ENCODE data around the gene TRABD2B. TPM values are rescaled to one million over a fixed set of nuclear protein-coding genes. Genes with fewer than 3 reads are reported as not detected.

TRABD2B gene
- total and polyA plus RNA-seq, 2 experiments from 2014 or later: 1.6 to 2.0 TPM

DNA sequence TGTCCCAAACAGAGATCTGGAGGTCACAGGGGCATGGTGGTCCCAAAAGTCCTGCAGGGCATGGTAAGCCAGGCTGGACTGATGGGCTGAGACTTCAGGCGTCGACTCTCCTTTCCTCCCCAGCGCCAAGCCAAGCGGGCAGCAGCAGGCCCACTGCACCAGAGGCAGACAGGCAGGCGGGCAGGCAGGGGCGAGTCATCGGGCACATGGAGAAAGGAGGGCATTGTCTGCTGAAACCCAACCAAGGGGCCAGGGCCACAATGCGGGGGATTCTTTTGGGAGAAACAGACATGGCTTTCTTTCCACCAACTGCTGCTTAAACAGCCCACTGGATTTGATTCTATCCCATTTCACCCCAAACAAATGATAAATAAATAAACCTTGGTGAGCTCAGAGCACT lies 46.2 kb downstream of the TRABD2B start:
- peaks cover 6% of the 10 kb centered on the region; the same call in 1 of the 2 replicates for H3K27me3 ChIP-seq (ENCODE audit: insufficient read depth)
- H2AFZ ChIP-seq: no peak overlapping the region
- H4K20me1 ChIP-seq (replicated peaks; ENCODE audit: insufficient read depth): peaks cover 11% of the 10 kb centered on the region
- H3K9me3 Mint-ChIP-seq: peaks cover 13% of the 10 kb centered on the region
- ATAC-seq: no peak
- TF ChIP-seq POLR2AphosphoS5 (IDR thresholded peaks at IDR 0.05; ENCODE audit: low read depth) (no peak), EZH2 (IDR thresholded peaks at IDR 0.05; ENCODE audit: low read depth, unreplicated experiment) (no peak), CREB1 (CRISPR knock-in tag; IDR thresholded peaks at IDR 0.05; ENCODE audit: low read depth) (no peak), JUNB (IDR thresholded peaks at IDR 0.05; ENCODE audit: unreplicated experiment) (no peak), STAT1 (IDR thresholded peaks at IDR 0.05; ENCODE audit: unreplicated experiment) (no peak), ZNF114 (CRISPR knock-in tag; IDR thresholded peaks at IDR 0.05) (no peak), EZH2phosphoT487 (IDR thresholded peaks at IDR 0.05; ENCODE audit: unreplicated experiment) (no peak), ZNF331 (CRISPR knock-in tag; IDR thresholded peaks at IDR 0.05; ENCODE audit: low read depth) (no peak), NANOG (IDR thresholded peaks at IDR 0.05; ENCODE audit: borderline replicate concordance) (no peak)
- TF ChIP-seq, protein P1, sequence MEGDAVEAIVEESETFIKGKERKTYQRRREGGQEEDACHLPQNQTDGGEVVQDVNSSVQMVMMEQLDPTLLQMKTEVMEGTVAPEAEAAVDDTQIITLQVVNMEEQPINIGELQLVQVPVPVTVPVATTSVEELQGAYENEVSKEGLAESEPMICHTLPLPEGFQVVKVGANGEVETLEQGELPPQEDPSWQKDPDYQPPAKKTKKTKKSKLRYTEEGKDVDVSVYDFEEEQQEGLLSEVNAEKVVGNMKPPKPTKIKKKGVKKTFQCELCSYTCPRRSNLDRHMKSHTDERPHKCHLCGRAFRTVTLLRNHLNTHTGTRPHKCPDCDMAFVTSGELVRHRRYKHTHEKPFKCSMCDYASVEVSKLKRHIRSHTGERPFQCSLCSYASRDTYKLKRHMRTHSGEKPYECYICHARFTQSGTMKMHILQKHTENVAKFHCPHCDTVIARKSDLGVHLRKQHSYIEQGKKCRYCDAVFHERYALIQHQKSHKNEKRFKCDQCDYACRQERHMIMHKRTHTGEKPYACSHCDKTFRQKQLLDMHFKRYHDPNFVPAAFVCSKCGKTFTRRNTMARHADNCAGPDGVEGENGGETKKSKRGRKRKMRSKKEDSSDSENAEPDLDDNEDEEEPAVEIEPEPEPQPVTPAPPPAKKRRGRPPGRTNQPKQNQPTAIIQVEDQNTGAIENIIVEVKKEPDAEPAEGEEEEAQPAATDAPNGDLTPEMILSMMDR (conservative IDR thresholded peaks at IDR 0.05; ENCODE audit: low read depth in 2 of 2): no peak
- TF ChIP-seq, protein P2, sequence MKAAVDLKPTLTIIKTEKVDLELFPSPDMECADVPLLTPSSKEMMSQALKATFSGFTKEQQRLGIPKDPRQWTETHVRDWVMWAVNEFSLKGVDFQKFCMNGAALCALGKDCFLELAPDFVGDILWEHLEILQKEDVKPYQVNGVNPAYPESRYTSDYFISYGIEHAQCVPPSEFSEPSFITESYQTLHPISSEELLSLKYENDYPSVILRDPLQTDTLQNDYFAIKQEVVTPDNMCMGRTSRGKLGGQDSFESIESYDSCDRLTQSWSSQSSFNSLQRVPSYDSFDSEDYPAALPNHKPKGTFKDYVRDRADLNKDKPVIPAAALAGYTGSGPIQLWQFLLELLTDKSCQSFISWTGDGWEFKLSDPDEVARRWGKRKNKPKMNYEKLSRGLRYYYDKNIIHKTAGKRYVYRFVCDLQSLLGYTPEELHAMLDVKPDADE (IDR thresholded peaks at IDR 0.05): no peak
- TF ChIP-seq, protein P3, sequence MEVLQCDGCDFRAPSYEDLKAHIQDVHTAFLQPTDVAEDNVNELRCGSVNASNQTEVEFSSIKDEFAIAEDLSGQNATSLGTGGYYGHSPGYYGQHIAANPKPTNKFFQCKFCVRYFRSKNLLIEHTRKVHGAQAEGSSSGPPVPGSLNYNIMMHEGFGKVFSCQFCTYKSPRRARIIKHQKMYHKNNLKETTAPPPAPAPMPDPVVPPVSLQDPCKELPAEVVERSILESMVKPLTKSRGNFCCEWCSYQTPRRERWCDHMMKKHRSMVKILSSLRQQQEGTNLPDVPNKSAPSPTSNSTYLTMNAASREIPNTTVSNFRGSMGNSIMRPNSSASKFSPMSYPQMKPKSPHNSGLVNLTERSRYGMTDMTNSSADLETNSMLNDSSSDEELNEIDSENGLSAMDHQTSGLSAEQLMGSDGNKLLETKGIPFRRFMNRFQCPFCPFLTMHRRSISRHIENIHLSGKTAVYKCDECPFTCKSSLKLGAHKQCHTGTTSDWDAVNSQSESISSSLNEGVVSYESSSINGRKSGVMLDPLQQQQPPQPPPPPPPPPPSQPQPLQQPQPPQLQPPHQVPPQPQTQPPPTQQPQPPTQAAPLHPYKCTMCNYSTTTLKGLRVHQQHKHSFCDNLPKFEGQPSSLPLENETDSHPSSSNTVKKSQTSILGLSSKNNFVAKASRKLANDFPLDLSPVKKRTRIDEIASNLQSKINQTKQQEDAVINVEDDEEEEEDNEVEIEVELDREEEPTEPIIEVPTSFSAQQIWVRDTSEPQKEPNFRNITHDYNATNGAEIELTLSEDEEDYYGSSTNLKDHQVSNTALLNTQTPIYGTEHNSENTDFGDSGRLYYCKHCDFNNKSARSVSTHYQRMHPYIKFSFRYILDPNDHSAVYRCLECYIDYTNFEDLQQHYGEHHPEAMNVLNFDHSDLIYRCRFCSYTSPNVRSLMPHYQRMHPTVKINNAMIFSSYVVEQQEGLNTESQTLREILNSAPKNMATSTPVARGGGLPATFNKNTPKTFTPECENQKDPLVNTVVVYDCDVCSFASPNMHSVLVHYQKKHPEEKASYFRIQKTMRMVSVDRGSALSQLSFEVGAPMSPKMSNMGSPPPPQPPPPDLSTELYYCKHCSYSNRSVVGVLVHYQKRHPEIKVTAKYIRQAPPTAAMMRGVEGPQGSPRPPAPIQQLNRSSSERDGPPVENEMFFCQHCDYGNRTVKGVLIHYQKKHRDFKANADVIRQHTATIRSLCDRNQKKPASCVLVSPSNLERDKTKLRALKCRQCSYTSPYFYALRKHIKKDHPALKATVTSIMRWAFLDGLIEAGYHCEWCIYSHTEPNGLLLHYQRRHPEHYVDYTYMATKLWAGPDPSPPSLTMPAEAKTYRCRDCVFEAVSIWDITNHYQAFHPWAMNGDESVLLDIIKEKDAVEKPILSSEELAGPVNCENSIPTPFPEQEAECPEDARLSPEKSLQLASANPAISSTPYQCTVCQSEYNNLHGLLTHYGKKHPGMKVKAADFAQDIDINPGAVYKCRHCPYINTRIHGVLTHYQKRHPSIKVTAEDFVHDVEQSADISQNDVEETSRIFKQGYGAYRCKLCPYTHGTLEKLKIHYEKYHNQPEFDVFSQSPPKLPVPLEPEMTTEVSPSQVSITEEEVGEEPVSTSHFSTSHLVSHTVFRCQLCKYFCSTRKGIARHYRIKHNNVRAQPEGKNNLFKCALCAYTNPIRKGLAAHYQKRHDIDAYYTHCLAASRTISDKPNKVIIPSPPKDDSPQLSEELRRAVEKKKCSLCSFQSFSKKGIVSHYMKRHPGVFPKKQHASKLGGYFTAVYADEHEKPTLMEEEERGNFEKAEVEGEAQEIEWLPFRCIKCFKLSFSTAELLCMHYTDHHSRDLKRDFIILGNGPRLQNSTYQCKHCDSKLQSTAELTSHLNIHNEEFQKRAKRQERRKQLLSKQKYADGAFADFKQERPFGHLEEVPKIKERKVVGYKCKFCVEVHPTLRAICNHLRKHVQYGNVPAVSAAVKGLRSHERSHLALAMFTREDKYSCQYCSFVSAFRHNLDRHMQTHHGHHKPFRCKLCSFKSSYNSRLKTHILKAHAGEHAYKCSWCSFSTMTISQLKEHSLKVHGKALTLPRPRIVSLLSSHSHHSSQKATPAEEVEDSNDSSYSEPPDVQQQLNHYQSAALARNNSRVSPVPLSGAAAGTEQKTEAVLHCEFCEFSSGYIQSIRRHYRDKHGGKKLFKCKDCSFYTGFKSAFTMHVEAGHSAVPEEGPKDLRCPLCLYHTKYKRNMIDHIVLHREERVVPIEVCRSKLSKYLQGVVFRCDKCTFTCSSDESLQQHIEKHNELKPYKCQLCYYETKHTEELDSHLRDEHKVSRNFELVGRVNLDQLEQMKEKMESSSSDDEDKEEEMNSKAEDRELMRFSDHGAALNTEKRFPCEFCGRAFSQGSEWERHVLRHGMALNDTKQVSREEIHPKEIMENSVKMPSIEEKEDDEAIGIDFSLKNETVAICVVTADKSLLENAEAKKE (CRISPR knock-in tag; IDR thresholded peaks at IDR 0.05): no peak
- TF ChIP-seq, protein P4, sequence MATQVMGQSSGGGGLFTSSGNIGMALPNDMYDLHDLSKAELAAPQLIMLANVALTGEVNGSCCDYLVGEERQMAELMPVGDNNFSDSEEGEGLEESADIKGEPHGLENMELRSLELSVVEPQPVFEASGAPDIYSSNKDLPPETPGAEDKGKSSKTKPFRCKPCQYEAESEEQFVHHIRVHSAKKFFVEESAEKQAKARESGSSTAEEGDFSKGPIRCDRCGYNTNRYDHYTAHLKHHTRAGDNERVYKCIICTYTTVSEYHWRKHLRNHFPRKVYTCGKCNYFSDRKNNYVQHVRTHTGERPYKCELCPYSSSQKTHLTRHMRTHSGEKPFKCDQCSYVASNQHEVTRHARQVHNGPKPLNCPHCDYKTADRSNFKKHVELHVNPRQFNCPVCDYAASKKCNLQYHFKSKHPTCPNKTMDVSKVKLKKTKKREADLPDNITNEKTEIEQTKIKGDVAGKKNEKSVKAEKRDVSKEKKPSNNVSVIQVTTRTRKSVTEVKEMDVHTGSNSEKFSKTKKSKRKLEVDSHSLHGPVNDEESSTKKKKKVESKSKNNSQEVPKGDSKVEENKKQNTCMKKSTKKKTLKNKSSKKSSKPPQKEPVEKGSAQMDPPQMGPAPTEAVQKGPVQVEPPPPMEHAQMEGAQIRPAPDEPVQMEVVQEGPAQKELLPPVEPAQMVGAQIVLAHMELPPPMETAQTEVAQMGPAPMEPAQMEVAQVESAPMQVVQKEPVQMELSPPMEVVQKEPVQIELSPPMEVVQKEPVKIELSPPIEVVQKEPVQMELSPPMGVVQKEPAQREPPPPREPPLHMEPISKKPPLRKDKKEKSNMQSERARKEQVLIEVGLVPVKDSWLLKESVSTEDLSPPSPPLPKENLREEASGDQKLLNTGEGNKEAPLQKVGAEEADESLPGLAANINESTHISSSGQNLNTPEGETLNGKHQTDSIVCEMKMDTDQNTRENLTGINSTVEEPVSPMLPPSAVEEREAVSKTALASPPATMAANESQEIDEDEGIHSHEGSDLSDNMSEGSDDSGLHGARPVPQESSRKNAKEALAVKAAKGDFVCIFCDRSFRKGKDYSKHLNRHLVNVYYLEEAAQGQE (IDR thresholded peaks at IDR 0.05; ENCODE audit: unreplicated experiment): no peak
- H3K9me2 ChIP-seq (ENCODE audit: insufficient read depth): no peaks in the 10 kb centered on the region
- H3K79me2 ChIP-seq (replicated peaks; ENCODE audit: insufficient read depth): no peaks in the 10 kb centered on the region; the same call in 1 of the 2 replicates
- DNase-seq (ENCODE audit: low spot score): no peak
- H3K4me1 Mint-ChIP-seq: peaks cover 7% of the 10 kb centered on the region
- no peaks in the 10 kb centered on the region for H3F3A ChIP-seq (replicated peaks; ENCODE audit: low read depth)
- no peak overlapping the region for H3K4me3 ChIP-seq
- no peak overlapping the region for H3K27ac ChIP-seq (ENCODE audit: low read depth)
- H3K36me3 ChIP-seq (ENCODE audit: insufficient read depth): no peaks in the 10 kb centered on the region
- H3K4me2 ChIP-seq: no peak overlapping the region
- peaks cover 15% of the 10 kb centered on the region for H3K27me3 Mint-ChIP-seq (ENCODE audit: insufficient read depth, low read depth, poor library complexity)
- H3K36me3 Mint-ChIP-seq (ENCODE audit: low read depth): peaks cover 3% of the 10 kb centered on the region
- no peak overlapping the region for H3K27ac Mint-ChIP-seq
- no peaks in the 10 kb centered on the region for H3K4me1 ChIP-seq (ENCODE audit: insufficient read depth)
- H3K4me3 Mint-ChIP-seq: no peak overlapping the region
